Activated CD4-positive, alpha-beta T cell treated with anti-CD3 and anti-CD28 coated beads, Interleukin-2, amount 50 U/mL, for 4 hours (primary cell): Measurements from ENCODE around the gene CLIP1.
A peak's percentile ranks its signal among the peaks of the same experiment; 100 is the strongest.
"Not testable (repeated sequence)": the region's sequence is repeated elsewhere in the genome, so short reads cannot be mapped to it uniquely, and the experiment has no call there.

ENCODE experiments used
- DNase-seq, 2 experiments: peaks; one replicate each; pipeline ENCODE4 v3.0.0-alpha.2; 2020

CLIP1 gene

GRCh38 chr12:122394626-122395194, 27.8 kb downstream of the CLIP1 start:
- no peak for DNase-seq

GRCh38 chr12:122393817-122394216, 28.7 kb downstream of the CLIP1 start:
- DNase-seq, result no peak

- no peak for DNase-seq
These were observed 30.1 kb downstream of the CLIP1 start for GRCh38 chr12:122392411-122392810.

GRCh38 chr12:122389677-122390076, 32.8 kb downstream of the CLIP1 start:
- DNase-seq, result no peak

GRCh38 chr12:122387887-122388286, 34.6 kb downstream of the CLIP1 start:
- DNase-seq, result no peak

- DNase-seq, result no peak
These were observed 37.1 kb downstream of the CLIP1 start for GRCh38 chr12:122385171-122386016.

GRCh38 chr12:122382919-122383350, 39.5 kb downstream of the CLIP1 start:
- no peak for DNase-seq

GRCh38 chr12:122381021-122381420, 41.4 kb downstream of the CLIP1 start:
- DNase-seq, result no peak

- not testable (repeated sequence) for DNase-seq
These were observed 45.7 kb downstream of the CLIP1 start for GRCh38 chr12:122376751-122377150.

- DNase-seq, result no peak
These were observed 47.8 kb downstream of the CLIP1 start for GRCh38 chr12:122374707-122375106.

- no peak for DNase-seq
These were observed 50.9 kb downstream of the CLIP1 start for GRCh38 chr12:122371475-122372045.

- no peak for DNase-seq
These were observed 54.0 kb downstream of the CLIP1 start for GRCh38 chr12:122368361-122369073.

GRCh38 chr12:122367632-122368031, 54.8 kb downstream of the CLIP1 start:
- DNase-seq, result not testable (repeated sequence)

GRCh38 chr12:122366685-122367475, 55.6 kb downstream of the CLIP1 start:
- DNase-seq, result no peak

- DNase-seq, result not testable (repeated sequence)
These were observed 57.2 kb downstream of the CLIP1 start for GRCh38 chr12:122365226-122365625.

- DNase-seq, result no peak
These were observed 58.7 kb downstream of the CLIP1 start for GRCh38 chr12:122363782-122364181.

- DNase-seq, result no peak
These were observed 59.7 kb downstream of the CLIP1 start for GRCh38 chr12:122362755-122363154.

- not testable (repeated sequence) for DNase-seq
These were observed 64.1 kb downstream of the CLIP1 start for GRCh38 chr12:122358403-122358802.

GRCh38 chr12:122357536-122357935, 64.9 kb downstream of the CLIP1 start:
- DNase-seq, result not testable (repeated sequence)

- DNase-seq, result not testable (repeated sequence)
These were observed 65.5 kb downstream of the CLIP1 start for GRCh38 chr12:122356991-122357390.

GRCh38 chr12:122356192-122356635, 66.3 kb downstream of the CLIP1 start:
- peak; percentile 37 to 45 for DNase-seq

GRCh38 chr12:122355706-122356105, 66.8 kb downstream of the CLIP1 start:
- DNase-seq, result no peak
